Gastrocnemius medialis (tissue), 4 donors: ENCODE results near the gene CLSTN3.

Experiments
- POLR2A ChIP-seq, 2 donors: fragments of 450-650 bp; IDR thresholded peaks; one replicate each; pipeline ENCODE4 v1.6.1; 2017; ENCODE audit warnings: antibody characterized with exemption in 2 of 2, mild to moderate bottlenecking in 2 of 2, moderate library complexity in 2 of 2
- TF ChIP-seq, protein P1 (sequence below), 5 experiments: fragments of 450-650 bp in 3 of 5; fragments of 200-600 bp in 2 of 5; sonication (generic) in 2 of 5; IDR thresholded peaks in 4 of 5; conservative IDR thresholded peaks in 1 of 5; 1 replicate in 4 of 5; 2 replicates in 1 of 5; pipeline ENCODE4 v1.5.1; 2016 to 2019; ENCODE audit warnings: antibody characterized with exemption in 5 of 5, mild to moderate bottlenecking in 3 of 5, moderate library complexity in 3 of 5

DNA sequence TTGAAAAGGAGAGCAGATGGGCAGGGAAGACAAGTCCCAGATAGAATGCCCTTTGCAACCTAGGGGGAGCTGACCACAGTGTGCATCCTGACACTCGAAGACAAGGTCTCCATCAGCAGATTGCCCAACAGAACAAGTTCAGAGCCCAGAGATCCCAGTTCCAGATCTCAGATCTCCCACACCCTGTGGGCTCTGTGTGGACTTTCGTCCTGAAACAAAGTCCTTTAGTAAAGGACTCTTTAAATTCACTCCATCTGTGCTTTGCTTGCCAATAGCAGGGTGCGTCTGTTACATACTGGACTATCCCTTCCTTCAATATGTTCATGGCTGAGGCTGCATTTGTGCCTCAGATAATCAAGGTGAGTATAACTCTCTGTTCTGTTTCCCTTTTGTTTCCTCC lies 12.5 kb upstream of the CLSTN3 start:
- TF ChIP-seq, protein P1, sequence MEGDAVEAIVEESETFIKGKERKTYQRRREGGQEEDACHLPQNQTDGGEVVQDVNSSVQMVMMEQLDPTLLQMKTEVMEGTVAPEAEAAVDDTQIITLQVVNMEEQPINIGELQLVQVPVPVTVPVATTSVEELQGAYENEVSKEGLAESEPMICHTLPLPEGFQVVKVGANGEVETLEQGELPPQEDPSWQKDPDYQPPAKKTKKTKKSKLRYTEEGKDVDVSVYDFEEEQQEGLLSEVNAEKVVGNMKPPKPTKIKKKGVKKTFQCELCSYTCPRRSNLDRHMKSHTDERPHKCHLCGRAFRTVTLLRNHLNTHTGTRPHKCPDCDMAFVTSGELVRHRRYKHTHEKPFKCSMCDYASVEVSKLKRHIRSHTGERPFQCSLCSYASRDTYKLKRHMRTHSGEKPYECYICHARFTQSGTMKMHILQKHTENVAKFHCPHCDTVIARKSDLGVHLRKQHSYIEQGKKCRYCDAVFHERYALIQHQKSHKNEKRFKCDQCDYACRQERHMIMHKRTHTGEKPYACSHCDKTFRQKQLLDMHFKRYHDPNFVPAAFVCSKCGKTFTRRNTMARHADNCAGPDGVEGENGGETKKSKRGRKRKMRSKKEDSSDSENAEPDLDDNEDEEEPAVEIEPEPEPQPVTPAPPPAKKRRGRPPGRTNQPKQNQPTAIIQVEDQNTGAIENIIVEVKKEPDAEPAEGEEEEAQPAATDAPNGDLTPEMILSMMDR (IDR thresholded peaks at IDR 0.05 in 4 of 5, conservative IDR thresholded peaks at IDR 0.05 in 1 of 5), result no peak
- TF ChIP-seq POLR2A (IDR thresholded peaks at IDR 0.05), result no peak
